GM12892 (cell line): ENCODE measurements around the gene ANO1.

Experiments
- POLR2A ChIP-seq: IDR thresholded peaks from 2 replicates; pipeline ENCODE4 v1.6.1; 2011; ENCODE audit warnings: low read depth, low read length, control low read depth
- POLR2AphosphoS5 ChIP-seq: IDR thresholded peaks from 2 replicates; pipeline ENCODE4 v1.6.1; 2011; ENCODE audit warnings: low read depth, low read length, control low read depth

- TF ChIP-seq POLR2A, result no peak
- no peak for TF ChIP-seq POLR2AphosphoS5
Measured at GRCh38 chr11:70105755-70106571, 27.8 kb downstream of the ANO1 start.
